A549 (cell line): ENCODE data around the gene SMAD3.

ENCODE experiments used
- CEBPB ChIP-seq, 2 experiments: fragments of >200 bp in 1 of 2; sonication (Bioruptor Twin) in 1 of 2; formaldehyde crosslinking in 1 of 2; IDR thresholded peaks; 2 replicates each; pipeline ENCODE4 v1.6.1; 2012 to 2016
- EP300 ChIP-seq, 2 experiments: fragments of >200 bp; sonication (Bioruptor Twin); formaldehyde crosslinking; IDR thresholded peaks; 2 replicates in 1 of 2; 3 replicates in 1 of 2; pipeline ENCODE4 v1.6.1; 2016 to 2017
- MAX ChIP-seq: IDR thresholded peaks from 2 replicates; pipeline ENCODE4 v1.6.1; 2012
- REST ChIP-seq: fragments of 200-600 bp; sonication (generic); IDR thresholded peaks from 2 replicates; pipeline ENCODE4 v1.6.1; 2016; ENCODE audit warnings: antibody characterized with exemption, mild to moderate bottlenecking, moderate library complexity
- RFX5 ChIP-seq: fragments of 450-650 bp; IDR thresholded peaks from 2 replicates; pipeline ENCODE4 v1.7.1; 2014; ENCODE audit warnings: antibody characterized with exemption, mild to moderate bottlenecking, moderate library complexity

GRCh38 chr15:67164401-67164791, 99.0 kb downstream of the SMAD3 start:
- TF ChIP-seq EP300 (IDR thresholded peaks at IDR 0.05) (no peak), CEBPB (IDR thresholded peaks at IDR 0.05) (no peak), MAX (no peak), RFX5 (no peak), REST (no peak)
